22Rv1 (cell line): Measurements from ENCODE around the gene ACTRT2.

ENCODE experiments used
- CTCF ChIP-seq: fragments of 450-650 bp; IDR thresholded peaks from 2 replicates; pipeline ENCODE4 v1.5.1; 2017; ENCODE audit warnings: mild to moderate bottlenecking
- ZFX ChIP-seq: fragments of 450-650 bp; IDR thresholded peaks from 2 replicates; pipeline ENCODE4 v1.6.1; 2017; ENCODE audit warnings: antibody characterized with exemption, borderline replicate concordance

GRCh38 chr1:3000671-3001470 is 20.4 kb upstream of the ACTRT2 start:
- TF ChIP-seq CTCF (no peak), ZFX (no peak)
